ENCODE results near the gene NRXN3. TPM values are rescaled to one million over a fixed set of nuclear protein-coding genes. Genes with fewer than 3 reads are reported as not detected.

The NRXN3 gene
- polyA plus RNA-seq, 1 donor (not counting 4 experiments of a cell fraction or from before 2014, with no cell fraction given): 0.89 TPM

DNA sequence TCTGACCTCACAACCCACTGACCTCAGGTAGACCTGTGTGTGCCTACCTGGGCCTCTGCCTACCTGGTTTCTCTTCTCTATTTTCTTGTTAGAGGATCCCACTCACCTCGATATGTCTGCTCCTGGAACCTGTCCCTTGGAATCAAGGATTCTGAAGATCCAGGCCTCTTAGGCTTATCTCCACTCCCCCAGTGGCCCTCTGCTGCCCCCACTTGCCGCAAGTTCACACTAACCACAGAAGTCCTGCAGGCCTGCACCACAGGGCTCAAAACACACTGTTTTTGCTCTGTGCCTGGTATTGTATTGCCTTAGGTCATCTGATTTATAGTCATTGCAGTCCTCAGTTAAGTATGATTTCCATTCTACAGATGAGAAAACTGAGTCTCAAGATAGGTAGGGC lies 15.3 kb upstream of the NRXN3 start:
- H3K4me1 ChIP-seq (ENCODE audit: control insufficient read depth, extremely low read depth, insufficient read depth, low read length): peaks cover 19% of the 10 kb centered on the region
- H3K9ac ChIP-seq (ENCODE audit: control insufficient read depth, extremely low read depth, insufficient read depth, low read length): no peak overlapping the region
- H3K4me3 ChIP-seq (ENCODE audit: control insufficient read depth in 2 of 3, extremely low read depth in 1 of 3, insufficient read depth in 2 of 3, low read depth in 1 of 3, low read length in 3 of 3): no peak overlapping the region
- no peaks in the 10 kb centered on the region for H3K9me1 ChIP-seq (ENCODE audit: control insufficient read depth, extremely low read depth, insufficient read depth, low read length)
- no peaks in the 10 kb centered on the region for H3K79me2 ChIP-seq (ENCODE audit: control insufficient read depth, insufficient read depth, low read length)
- dilution Hi-C loops (cut with MboI; ENCODE audit: extremely low pct_ligation_motif_present, low sequenced_read_pairs): no loop called here
- H3K4me2 ChIP-seq (ENCODE audit: control insufficient read depth, extremely low read depth, insufficient read depth, low read depth, low read length): no peak overlapping the region
- FAIRE-seq (no peak), DNase-seq (ENCODE audit: low read depth, low spot score) (no peak)
- no peak overlapping the region for H3K27ac ChIP-seq (ENCODE audit: control insufficient read depth, insufficient read depth, low read length)
- TF ChIP-seq EZH2 (IDR thresholded peaks at IDR 0.05; ENCODE audit: low read length): no peak
- TF ChIP-seq CTCF (optimal IDR thresholded peaks at IDR 0.05 in 1 of 3, IDR thresholded peaks at IDR 0.05 in 1 of 3, conservative IDR thresholded peaks at IDR 0.05 in 1 of 3; ENCODE audit: extremely low read depth in 1 of 3, insufficient read depth in 2 of 3, low read length in 3 of 3): peak in 1 of 3 experiments; percentile 27
- H3K9me3 ChIP-seq (ENCODE audit: control insufficient read depth, low read depth, low read length): no peaks in the 10 kb centered on the region
- no peaks in the 10 kb centered on the region for H4K20me1 ChIP-seq (ENCODE audit: control insufficient read depth, extremely low read depth, insufficient read depth, low read length)
- H2AFZ ChIP-seq (ENCODE audit: control insufficient read depth, low read length): no peak overlapping the region
- no peaks in the 10 kb centered on the region for H3K27me3 ChIP-seq (ENCODE audit: control insufficient read depth, extremely low read depth, insufficient read depth, low read length)
- no peaks in the 10 kb centered on the region for H3K36me3 ChIP-seq (ENCODE audit: control insufficient read depth in 2 of 2, extremely low read depth in 1 of 2, insufficient read depth in 2 of 2, low read length in 2 of 2)

- Histone ChIP-seq H4K20me1 (ENCODE audit: control insufficient read depth, extremely low read depth, insufficient read depth, low read length) (no peaks in the 10 kb centered on the region), H3K4me1 (ENCODE audit: control insufficient read depth, extremely low read depth, insufficient read depth, low read length) (peaks cover 19% of the 10 kb centered on the region), H3K36me3 (ENCODE audit: control insufficient read depth in 2 of 2, extremely low read depth in 1 of 2, insufficient read depth in 2 of 2, low read length in 2 of 2) (no peaks in the 10 kb centered on the region), H3K79me2 (ENCODE audit: control insufficient read depth, insufficient read depth, low read length) (no peaks in the 10 kb centered on the region), H3K4me2 (ENCODE audit: control insufficient read depth, extremely low read depth, insufficient read depth, low read depth, low read length) (no peak overlapping the region), H3K9me3 (ENCODE audit: control insufficient read depth, low read depth, low read length) (no peaks in the 10 kb centered on the region), H3K27ac (ENCODE audit: control insufficient read depth, insufficient read depth, low read length) (no peak overlapping the region), H3K9me1 (ENCODE audit: control insufficient read depth, extremely low read depth, insufficient read depth, low read length) (no peaks in the 10 kb centered on the region), H2AFZ (ENCODE audit: control insufficient read depth, low read length) (no peak overlapping the region), H3K9ac (ENCODE audit: control insufficient read depth, extremely low read depth, insufficient read depth, low read length) (no peak overlapping the region), H3K4me3 (ENCODE audit: control insufficient read depth in 2 of 3, extremely low read depth in 1 of 3, insufficient read depth in 2 of 3, low read depth in 1 of 3, low read length in 3 of 3) (no peak overlapping the region), H3K27me3 (ENCODE audit: control insufficient read depth, extremely low read depth, insufficient read depth, low read length) (no peaks in the 10 kb centered on the region)
- no peak for FAIRE-seq
- no peak for DNase-seq (ENCODE audit: low read depth, low spot score)
- dilution Hi-C loops (cut with MboI; ENCODE audit: extremely low pct_ligation_motif_present, low sequenced_read_pairs): no loop called here
- no peak for TF ChIP-seq EZH2 (IDR thresholded peaks at IDR 0.05; ENCODE audit: low read length)
- no peak for TF ChIP-seq CTCF (optimal IDR thresholded peaks at IDR 0.05 in 1 of 3, IDR thresholded peaks at IDR 0.05 in 1 of 3, conservative IDR thresholded peaks at IDR 0.05 in 1 of 3; ENCODE audit: extremely low read depth in 1 of 3, insufficient read depth in 2 of 3, low read length in 3 of 3)
Observed at GRCh38 chr14:78156196-78156595, 14.0 kb upstream of the NRXN3 start.
